PFSK-1 (cell line): ENCODE results near the gene KNG1.

Experiments used
- FOXP2 ChIP-seq: optimal IDR thresholded peaks from 2 replicates; pipeline ENCODE3; 2011; ENCODE audit warnings: borderline replicate concordance, control low read depth, inconsistent platforms; ENCODE audit not compliant: insufficient read depth; ENCODE audit errors: extremely low read length, extremely low read depth
- POLR2AphosphoS5 ChIP-seq: IDR thresholded peaks from 2 replicates; pipeline ENCODE4 v1.6.1; 2012; ENCODE audit warnings: low read depth, mild to moderate bottlenecking, control low read depth, low read length, moderate library complexity
- SIN3A ChIP-seq: IDR thresholded peaks from 2 replicates; pipeline ENCODE4 v1.6.1; 2012; ENCODE audit warnings: mild to moderate bottlenecking, low read length, moderate library complexity, borderline replicate concordance; ENCODE audit not compliant: insufficient read depth
- TAF1 ChIP-seq: IDR thresholded peaks from 2 replicates; pipeline ENCODE4 v1.6.1; 2012; ENCODE audit warnings: low read length, control low read depth, borderline replicate concordance; ENCODE audit not compliant: insufficient read depth
- TF ChIP-seq, protein P1 (sequence below), 2 experiments: IDR thresholded peaks; 2 replicates each; pipeline versions ENCODE4 v1.6.1 to v1.8.0; 2011 to 2012; ENCODE audit warnings: low read depth in 2 of 2, low read length in 2 of 2, control low read depth in 1 of 2, inconsistent platforms in 1 of 2, mild to moderate bottlenecking in 1 of 2, moderate library complexity in 1 of 2; ENCODE audit not compliant: insufficient read depth in 1 of 2

The KNG1 gene

GRCh38 chr3:186759231-186759930, 42.2 kb downstream of the KNG1 start:
- TF ChIP-seq POLR2AphosphoS5 = no peak
- TF ChIP-seq, protein P1, sequence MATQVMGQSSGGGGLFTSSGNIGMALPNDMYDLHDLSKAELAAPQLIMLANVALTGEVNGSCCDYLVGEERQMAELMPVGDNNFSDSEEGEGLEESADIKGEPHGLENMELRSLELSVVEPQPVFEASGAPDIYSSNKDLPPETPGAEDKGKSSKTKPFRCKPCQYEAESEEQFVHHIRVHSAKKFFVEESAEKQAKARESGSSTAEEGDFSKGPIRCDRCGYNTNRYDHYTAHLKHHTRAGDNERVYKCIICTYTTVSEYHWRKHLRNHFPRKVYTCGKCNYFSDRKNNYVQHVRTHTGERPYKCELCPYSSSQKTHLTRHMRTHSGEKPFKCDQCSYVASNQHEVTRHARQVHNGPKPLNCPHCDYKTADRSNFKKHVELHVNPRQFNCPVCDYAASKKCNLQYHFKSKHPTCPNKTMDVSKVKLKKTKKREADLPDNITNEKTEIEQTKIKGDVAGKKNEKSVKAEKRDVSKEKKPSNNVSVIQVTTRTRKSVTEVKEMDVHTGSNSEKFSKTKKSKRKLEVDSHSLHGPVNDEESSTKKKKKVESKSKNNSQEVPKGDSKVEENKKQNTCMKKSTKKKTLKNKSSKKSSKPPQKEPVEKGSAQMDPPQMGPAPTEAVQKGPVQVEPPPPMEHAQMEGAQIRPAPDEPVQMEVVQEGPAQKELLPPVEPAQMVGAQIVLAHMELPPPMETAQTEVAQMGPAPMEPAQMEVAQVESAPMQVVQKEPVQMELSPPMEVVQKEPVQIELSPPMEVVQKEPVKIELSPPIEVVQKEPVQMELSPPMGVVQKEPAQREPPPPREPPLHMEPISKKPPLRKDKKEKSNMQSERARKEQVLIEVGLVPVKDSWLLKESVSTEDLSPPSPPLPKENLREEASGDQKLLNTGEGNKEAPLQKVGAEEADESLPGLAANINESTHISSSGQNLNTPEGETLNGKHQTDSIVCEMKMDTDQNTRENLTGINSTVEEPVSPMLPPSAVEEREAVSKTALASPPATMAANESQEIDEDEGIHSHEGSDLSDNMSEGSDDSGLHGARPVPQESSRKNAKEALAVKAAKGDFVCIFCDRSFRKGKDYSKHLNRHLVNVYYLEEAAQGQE (IDR thresholded peaks at IDR 0.05; ENCODE audit: insufficient read depth in 1 of 2, low read depth in 2 of 2, low read length in 2 of 2) = no peak
- TF ChIP-seq TAF1 = no peak
- TF ChIP-seq SIN3A = no peak
- TF ChIP-seq FOXP2 = no peak

DNA sequence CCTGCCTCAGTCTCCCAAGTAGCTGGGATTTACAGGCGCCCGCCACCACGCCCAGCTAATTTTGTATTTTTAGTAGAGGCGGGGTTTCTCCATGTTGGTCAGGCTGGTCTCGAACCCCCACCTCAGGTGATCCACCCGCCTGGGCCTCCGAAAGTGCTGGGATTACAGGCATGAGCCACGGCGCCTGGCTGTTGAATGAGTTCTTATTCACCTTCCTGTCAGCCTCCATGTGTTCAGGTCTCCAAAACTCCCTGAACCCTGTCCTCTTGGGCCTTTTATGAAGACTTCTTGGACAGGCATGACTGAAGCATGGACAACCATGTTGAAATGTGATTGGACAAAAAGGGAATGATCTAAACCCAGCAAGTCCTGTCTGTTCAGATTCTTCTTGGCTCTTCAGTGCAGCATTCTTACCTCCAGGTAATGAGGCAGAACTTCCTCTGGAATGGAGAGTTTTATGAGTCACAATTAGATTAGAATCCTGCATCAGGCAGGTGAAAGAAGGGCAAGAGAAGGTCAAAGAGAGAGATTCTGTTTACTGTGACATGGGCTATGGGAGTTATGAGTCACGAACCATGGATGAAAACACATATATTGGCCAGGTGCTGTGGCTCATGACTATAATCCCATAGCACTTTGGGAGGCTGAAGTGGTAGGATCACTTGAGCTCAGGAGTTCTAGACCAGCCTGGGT, 43.1 kb downstream of the KNG1 start:
- TF ChIP-seq TAF1 = no peak
- TF ChIP-seq, protein P1 (IDR thresholded peaks at IDR 0.05; ENCODE audit: insufficient read depth in 1 of 2, low read depth in 2 of 2, low read length in 2 of 2) = no peak
- TF ChIP-seq FOXP2 = no peak
- TF ChIP-seq POLR2AphosphoS5 = no peak
- TF ChIP-seq SIN3A = no peak

GRCh38 chr3:186760897-186761447, 43.8 kb downstream of the KNG1 start:
- TF ChIP-seq POLR2AphosphoS5 (no peak), TAF1 (no peak), SIN3A (no peak), FOXP2 (no peak)
- TF ChIP-seq, protein P1 (IDR thresholded peaks at IDR 0.05; ENCODE audit: insufficient read depth in 1 of 2, low read depth in 2 of 2, low read length in 2 of 2) = no peak

DNA sequence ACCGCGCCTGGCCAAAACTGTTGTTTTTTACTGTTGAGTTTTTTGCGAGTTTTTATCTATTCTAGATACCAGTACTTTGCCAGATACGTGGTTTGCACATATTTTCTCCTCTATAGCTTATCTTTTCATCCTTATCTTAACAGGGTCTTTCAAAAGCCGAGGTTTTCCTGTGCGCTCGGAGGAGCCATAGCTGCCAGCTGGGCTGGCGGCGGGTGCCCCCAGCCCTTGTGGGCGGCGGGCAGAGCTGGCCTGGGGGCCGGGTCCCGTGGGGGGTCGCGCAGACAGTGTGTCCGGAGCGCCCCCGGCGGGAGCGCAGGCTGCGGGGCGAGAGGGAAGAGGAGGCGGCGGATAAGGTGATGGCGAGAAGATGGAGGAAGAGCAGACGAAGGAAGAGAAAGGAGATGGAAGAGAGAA, 55.1 kb downstream of the KNG1 start:
- TF ChIP-seq TAF1 (no peak), POLR2AphosphoS5 (no peak), SIN3A (no peak), FOXP2 (no peak)
- TF ChIP-seq, protein P1 (IDR thresholded peaks at IDR 0.05; ENCODE audit: insufficient read depth in 1 of 2, low read depth in 2 of 2, low read length in 2 of 2) = no peak
